ENCODE measurements around the gene MCOLN1. TPM values are rescaled to one million over a fixed set of nuclear protein-coding genes. Genes with fewer than 3 reads are reported as not detected.

MCOLN1 gene
- total RNA-seq, 1 donor from 2014 or later, result 5.2 TPM

Small RNAs within 50 kb of the gene (small RNA-seq; reads per million reads assigned to genes)
- not detected for gene AC008878.2 (ENCODE audit: low replicate concordance)

Other genes starting within 250 kb of the MCOLN1 start
- 65.4 TPM for gene INSR, start 228.2 kb upstream of the MCOLN1 start, total RNA-seq
- gene ARHGEF18, start 173.7 kb upstream of the MCOLN1 start, total RNA-seq, result 23.8 TPM
- gene PEX11G, start 33.6 kb upstream of the MCOLN1 start, total RNA-seq, result 0.25 TPM
- gene ZNF358, start 6.5 kb upstream of the MCOLN1 start, total RNA-seq, result 17.2 TPM
- 36.4 TPM for gene PNPLA6, start 13.1 kb downstream of the MCOLN1 start, total RNA-seq
- 19.9 TPM for gene CAMSAP3, start 73.2 kb downstream of the MCOLN1 start, total RNA-seq
- gene XAB2, start 106.9 kb downstream of the MCOLN1 start, total RNA-seq, result 26.3 TPM
- gene PET100, start 107.2 kb downstream of the MCOLN1 start, total RNA-seq, result 16.0 TPM
- gene PCP2, start 111.1 kb downstream of the MCOLN1 start, total RNA-seq, result not detected
- 4.2 TPM for gene STXBP2, start 114.5 kb downstream of the MCOLN1 start, total RNA-seq
- gene RETN, start 146.4 kb downstream of the MCOLN1 start, total RNA-seq, result 0.98 TPM
- gene MCEMP1, start 154.5 kb downstream of the MCOLN1 start, total RNA-seq, result not detected
- gene TRAPPC5, start 158.2 kb downstream of the MCOLN1 start, total RNA-seq, result 12.3 TPM
- under 0.01 TPM for gene FCER2, start 179.5 kb downstream of the MCOLN1 start, total RNA-seq
- gene CLEC4G, start 209.5 kb downstream of the MCOLN1 start, total RNA-seq, result under 0.01 TPM
- gene CD209, start 224.9 kb downstream of the MCOLN1 start, total RNA-seq, result 0.25 TPM
- not detected for gene CLEC4M, start 240.6 kb downstream of the MCOLN1 start, total RNA-seq